Lung (tissue), 12 donors: ENCODE data around the gene CFAP221. TPM values are rescaled to one million over a fixed set of nuclear protein-coding genes. Genes with fewer than 3 reads are reported as not detected.
A peak's percentile ranks its signal among the peaks of the same experiment; 100 is the strongest.

Experiments
- ATAC-seq: fragments of 200-7000 bp; cut with Tn5 transposase; one replicate; pipeline ENCODE4 v1.9.1; 2020; ENCODE audit warnings: moderate number of reproducible peaks; ENCODE audit not compliant: insufficient read depth, low FRiP score
- DNase-seq, 3 donors: peaks; one replicate each; pipeline ENCODE4 v3.0.0-alpha.2; 2013 to 2017
- H3K27ac ChIP-seq, 2 donors: one replicate each; pipeline ENCODE4 v1.5.1; 2013; ENCODE audit warnings: mild to moderate bottlenecking in 2 of 2, moderate library complexity in 2 of 2, control low read depth in 1 of 2, inconsistent platforms in 1 of 2, low read depth in 1 of 2, low read length in 1 of 2
- H3K27me3 ChIP-seq, 3 donors: one replicate each; pipeline ENCODE4 v1.5.1; 2013; ENCODE audit warnings: low read length in 2 of 3; ENCODE audit not compliant: control insufficient read depth in 3 of 3, insufficient read depth in 3 of 3
- H3K36me3 ChIP-seq, 4 donors: one replicate each; pipeline ENCODE4 v1.5.1; 2013; ENCODE audit warnings: low read length in 4 of 4, mild to moderate bottlenecking in 1 of 4, moderate library complexity in 1 of 4; ENCODE audit not compliant: control insufficient read depth in 4 of 4, insufficient read depth in 4 of 4
- H3K4me1 ChIP-seq, 5 donors: one replicate each; pipeline ENCODE4 v1.5.1; 2013; ENCODE audit warnings: low read length in 5 of 5, mild to moderate bottlenecking in 2 of 5, moderate library complexity in 1 of 5; ENCODE audit not compliant: control insufficient read depth in 5 of 5, insufficient read depth in 5 of 5
- H3K4me3 ChIP-seq: one replicate; pipeline ENCODE4 v1.5.1; 2013; ENCODE audit warnings: mild to moderate bottlenecking, control low read depth, moderate library complexity
- H3K9ac ChIP-seq, 2 donors: one replicate each; pipeline ENCODE4 v1.5.1; 2013; ENCODE audit warnings: low read length in 2 of 2, control low read depth in 1 of 2; ENCODE audit not compliant: insufficient read depth in 1 of 2
- H3K9me3 ChIP-seq, 4 donors: one replicate each; pipeline ENCODE4 v1.5.1; 2013; ENCODE audit warnings: low read length in 3 of 4, mild to moderate bottlenecking in 1 of 4, moderate library complexity in 1 of 4; ENCODE audit not compliant: control insufficient read depth in 4 of 4, insufficient read depth in 3 of 4
- WGBS, 2 donors: extraction: QIAGEN DNeasy Blood & Tissue Kit; methylation state at CpG; one replicate each; pipeline ENCODE4 v1.1.7; 2013; 5-methylcytosine and 5-hydroxymethylcytosine counted together
- polyA plus RNA-seq, 2 donors: library from polyadenylated mRNA; stranded (reverse); fragments of 200-250 nt; gene quantifications; one replicate each; pipeline ENCODE4 v1.2.1, GENCODE V29; 2013
- total RNA-seq, 2 donors: library from RNA; depleted of rRNA in 1 of 2; stranded (reverse); fragments of >200 nt in 1 of 2; gene quantifications; one replicate each; pipeline ENCODE4 v1.2.1, GENCODE V29; 2014 to 2021
- TF ChIP-seq, protein P1 (sequence below): IDR thresholded peaks from 2 replicates; pipeline ENCODE4 v1.5.1; 2012; ENCODE audit warnings: mild to moderate bottlenecking; ENCODE audit errors: control extremely low read depth, extremely low read depth
- donor health status: control.
- donor health status: control.
- donor health status: Bipolar disorder and iron deficiency.
- donor health status: healthy.
- donor health status: DM: yes; HTN: yes; CAD: no.

The CFAP221 gene
- total and polyA plus RNA-seq, 4 donors: 8.6 to 63.5 (median 29.3) TPM

DNA sequence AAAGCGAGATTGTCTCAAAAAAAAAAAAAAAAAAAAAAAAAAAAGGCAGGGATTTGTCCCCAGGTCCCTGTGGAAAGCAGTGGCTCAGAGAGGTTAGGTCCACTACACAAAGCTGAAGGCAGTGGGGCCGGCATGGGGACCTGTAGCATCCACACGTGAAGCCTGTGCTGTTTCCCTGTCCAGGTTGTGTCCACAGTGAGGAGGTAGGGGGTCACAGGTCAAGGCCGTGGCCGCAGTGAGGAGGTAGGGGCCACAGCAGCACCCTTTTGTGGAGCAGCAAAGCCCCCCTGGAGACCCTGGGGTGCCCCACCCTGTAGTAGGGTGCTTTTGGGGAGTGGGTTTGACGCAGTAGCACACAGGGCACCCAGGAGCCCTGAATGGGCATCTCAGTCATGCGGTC, 148.7 kb downstream of the CFAP221 start:
- ATAC-seq: no peak
- no peak overlapping the region for H3K9ac ChIP-seq
- H3K27me3 ChIP-seq: no peaks in the 10 kb centered on the region
- DNase-seq: no peak
- H3K4me1 ChIP-seq: peaks cover 0 to 19% (median 13%) of the 10 kb centered on the region in 5 donors
- TF ChIP-seq, protein P1, sequence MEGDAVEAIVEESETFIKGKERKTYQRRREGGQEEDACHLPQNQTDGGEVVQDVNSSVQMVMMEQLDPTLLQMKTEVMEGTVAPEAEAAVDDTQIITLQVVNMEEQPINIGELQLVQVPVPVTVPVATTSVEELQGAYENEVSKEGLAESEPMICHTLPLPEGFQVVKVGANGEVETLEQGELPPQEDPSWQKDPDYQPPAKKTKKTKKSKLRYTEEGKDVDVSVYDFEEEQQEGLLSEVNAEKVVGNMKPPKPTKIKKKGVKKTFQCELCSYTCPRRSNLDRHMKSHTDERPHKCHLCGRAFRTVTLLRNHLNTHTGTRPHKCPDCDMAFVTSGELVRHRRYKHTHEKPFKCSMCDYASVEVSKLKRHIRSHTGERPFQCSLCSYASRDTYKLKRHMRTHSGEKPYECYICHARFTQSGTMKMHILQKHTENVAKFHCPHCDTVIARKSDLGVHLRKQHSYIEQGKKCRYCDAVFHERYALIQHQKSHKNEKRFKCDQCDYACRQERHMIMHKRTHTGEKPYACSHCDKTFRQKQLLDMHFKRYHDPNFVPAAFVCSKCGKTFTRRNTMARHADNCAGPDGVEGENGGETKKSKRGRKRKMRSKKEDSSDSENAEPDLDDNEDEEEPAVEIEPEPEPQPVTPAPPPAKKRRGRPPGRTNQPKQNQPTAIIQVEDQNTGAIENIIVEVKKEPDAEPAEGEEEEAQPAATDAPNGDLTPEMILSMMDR: no peak
- H3K27ac ChIP-seq: no peak overlapping the region
- H3K9me3 ChIP-seq: peaks cover 0 to 3% (median 0%) of the 10 kb centered on the region in 4 donors
- WGBS, 2 donors: 85 to 87% methylated on average over 7 of the region's 7 CpGs
- H3K4me3 ChIP-seq: no peak overlapping the region
- peaks cover 0 to 5% (median 0%) of the 10 kb centered on the region in 4 donors for H3K36me3 ChIP-seq

DNA sequence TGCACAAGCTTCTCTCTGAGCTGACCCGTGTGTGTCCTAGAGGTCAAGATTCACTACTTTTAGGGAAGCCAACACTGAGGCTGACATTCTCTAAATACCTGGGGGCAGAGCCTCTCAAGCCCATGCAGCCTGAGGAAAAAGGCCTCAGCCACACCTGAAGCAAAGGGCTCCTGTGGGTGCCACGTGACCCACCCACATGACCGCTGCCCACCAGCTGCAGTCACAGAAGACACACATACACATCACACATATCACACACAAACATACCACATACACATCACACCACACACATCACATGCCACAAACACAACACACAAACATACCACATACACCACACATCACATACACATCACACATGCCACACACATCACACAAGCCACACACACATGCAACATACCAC, 149.3 kb downstream of the CFAP221 start:
- H3K9ac ChIP-seq: no peak overlapping the region
- TF ChIP-seq, protein P1: no peak
- WGBS, 2 donors: 85 to 92% methylated on average over 3 of the region's 3 CpGs
- peaks cover 0 to 19% (median 13%) of the 10 kb centered on the region in 5 donors for H3K4me1 ChIP-seq
- H3K36me3 ChIP-seq: peaks cover 0 to 4% (median 0%) of the 10 kb centered on the region in 4 donors
- H3K9me3 ChIP-seq: peaks cover 0 to 3% (median 0%) of the 10 kb centered on the region in 4 donors
- DNase-seq (no peak), ATAC-seq (no peak)
- H3K27me3 ChIP-seq: no peaks in the 10 kb centered on the region
- no peak overlapping the region for H3K27ac ChIP-seq
- no peak overlapping the region for H3K4me3 ChIP-seq

DNA sequence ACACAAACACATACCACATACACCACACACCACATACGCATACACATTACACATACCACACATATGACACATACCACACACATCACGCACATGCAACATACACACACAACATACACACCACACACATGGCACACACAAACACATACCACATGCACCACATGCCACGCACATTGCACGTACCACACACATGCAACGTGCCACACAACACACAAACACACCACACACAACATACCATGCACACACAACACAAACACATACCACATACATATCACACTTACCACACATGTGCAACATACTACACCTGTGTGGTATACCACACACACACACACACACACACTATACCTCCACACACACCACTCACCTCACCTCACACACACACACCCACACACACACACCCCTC, 149.7 kb downstream of the CFAP221 start:
- Histone ChIP-seq H3K9ac (no peak overlapping the region), H3K27me3 (no peaks in the 10 kb centered on the region), H3K9me3 (peaks cover 0 to 3% (median 0%) of the 10 kb centered on the region in 4 donors), H3K27ac (no peak overlapping the region), H3K4me3 (no peak overlapping the region), H3K4me1 (peaks cover 0 to 19% (median 13%) of the 10 kb centered on the region in 5 donors), H3K36me3 (peaks cover 0 to 2% (median 0%) of the 10 kb centered on the region in 4 donors)
- 85 to 96% methylated on average over 5 of the region's 5 CpGs for WGBS, 2 donors
- TF ChIP-seq, protein P1: no peak
- ATAC-seq (no peak), DNase-seq (no peak)

DNA sequence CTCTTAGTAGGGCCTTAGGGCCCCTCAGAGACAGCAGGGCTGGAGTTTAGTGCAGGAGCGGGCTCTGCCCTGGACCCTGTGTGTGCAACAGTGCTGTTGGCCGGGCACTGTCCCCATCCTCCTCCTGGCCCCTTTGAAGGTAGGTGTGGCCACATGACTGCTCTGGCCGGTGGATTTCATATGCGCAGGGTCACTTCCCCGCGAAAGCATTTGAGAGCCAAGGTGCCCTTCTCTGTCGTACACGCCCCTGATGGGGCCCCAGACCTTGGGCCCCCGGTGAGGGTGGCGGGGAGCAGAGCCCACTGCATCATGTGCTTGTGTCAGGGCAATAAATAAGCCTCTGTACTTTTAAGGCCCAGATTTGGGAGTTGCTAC, 150.2 kb downstream of the CFAP221 start:
- H3K9me3 ChIP-seq: peaks cover 0 to 3% (median 0%) of the 10 kb centered on the region in 4 donors
- peaks cover 0 to 19% (median 13%) of the 10 kb centered on the region in 5 donors for H3K4me1 ChIP-seq
- 49 to 76% methylated on average over 10 of the region's 10 CpGs for WGBS, 2 donors
- no peak overlapping the region for H3K4me3 ChIP-seq
- H3K27ac ChIP-seq: peak overlapping the region in 1 of 2 donors; percentile 57
- TF ChIP-seq, protein P1: no peak
- DNase-seq (no peak), ATAC-seq (no peak)
- H3K36me3 ChIP-seq: no peaks in the 10 kb centered on the region
- H3K27me3 ChIP-seq: no peaks in the 10 kb centered on the region
- H3K9ac ChIP-seq: peak overlapping the region in 1 of 2 donors; percentile 2
